Hindlimb muscle (tissue), 1 donor: ENCODE results near the gene STYXL1. TPM values are rescaled to one million over a fixed set of nuclear protein-coding genes. Genes with fewer than 3 reads are reported as not detected.
"Not testable (repeated sequence)": the region's sequence is repeated elsewhere in the genome, so short reads cannot be mapped to it uniquely, and the experiment has no call there.

Experiments used
- DNase-seq: peaks from one replicate; pipeline ENCODE4 v3.0.0-alpha.2; 2013
- polyA plus RNA-seq: library from polyadenylated mRNA; unstranded; fragments of 120-200 nt; gene quantifications from one replicate; pipeline ENCODE4 v1.2.1, GENCODE V29; 2013; ENCODE audit not compliant: insufficient read length

Gene STYXL1, protein sequence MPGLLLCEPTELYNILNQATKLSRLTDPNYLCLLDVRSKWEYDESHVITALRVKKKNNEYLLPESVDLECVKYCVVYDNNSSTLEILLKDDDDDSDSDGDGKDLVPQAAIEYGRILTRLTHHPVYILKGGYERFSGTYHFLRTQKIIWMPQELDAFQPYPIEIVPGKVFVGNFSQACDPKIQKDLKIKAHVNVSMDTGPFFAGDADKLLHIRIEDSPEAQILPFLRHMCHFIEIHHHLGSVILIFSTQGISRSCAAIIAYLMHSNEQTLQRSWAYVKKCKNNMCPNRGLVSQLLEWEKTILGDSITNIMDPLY
- 26.7 TPM for polyA plus RNA-seq

DNA sequence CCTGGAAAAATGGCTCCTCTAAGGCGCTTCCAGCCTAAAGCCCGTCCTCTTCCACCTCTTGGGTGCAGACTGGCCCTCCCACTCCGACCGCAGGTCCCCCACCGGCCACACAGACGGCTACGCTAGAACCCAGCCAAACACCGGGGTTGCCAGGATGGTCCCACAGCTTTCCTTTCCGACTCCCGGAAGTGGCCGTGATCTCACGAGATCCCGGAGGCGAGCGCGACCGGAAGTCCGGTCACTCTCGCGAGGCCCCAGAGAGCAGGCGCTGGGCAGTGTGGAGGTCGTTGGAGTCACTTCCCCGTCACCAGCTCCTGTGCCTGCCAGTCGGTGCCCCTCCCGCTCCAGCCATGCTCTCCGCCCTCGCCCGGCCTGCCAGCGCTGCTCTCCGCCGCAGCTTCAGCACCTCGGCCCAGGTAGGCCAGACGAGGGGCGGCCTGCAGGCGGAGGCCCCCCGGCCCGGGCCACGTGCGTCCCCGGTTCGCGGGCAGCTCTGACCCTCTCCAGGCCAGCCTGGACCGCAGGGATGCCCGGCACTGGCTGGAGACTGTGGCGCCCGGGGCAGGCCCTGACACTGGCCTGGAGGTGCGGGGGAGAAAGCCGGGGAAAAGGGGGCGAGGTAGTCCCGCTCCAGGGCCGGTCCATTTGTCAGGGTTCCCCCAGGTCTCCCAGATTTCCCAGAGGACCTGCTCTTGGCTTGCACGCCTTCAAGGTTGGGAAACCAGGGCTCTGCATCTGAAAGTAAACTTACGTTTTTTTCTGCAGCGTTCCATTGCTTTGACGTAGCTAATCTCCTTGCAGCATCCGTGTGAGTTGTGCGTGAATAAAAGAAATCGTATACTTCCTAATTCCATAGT lies at the start of gene STYXL1, which contains the start of gene MDH2:
Gene STYXL1, minus strand, starts transcription at position 190 of the 857 bp plus-strand sequence. CDS start 17,477 bp downstream, outside the sequence.
Gene MDH2, plus strand, starts transcription at position 296 of the 857 bp plus-strand sequence. Its CDS starts 55 bp downstream, at position 351.
- peak; percentile 96 for DNase-seq

DNA sequence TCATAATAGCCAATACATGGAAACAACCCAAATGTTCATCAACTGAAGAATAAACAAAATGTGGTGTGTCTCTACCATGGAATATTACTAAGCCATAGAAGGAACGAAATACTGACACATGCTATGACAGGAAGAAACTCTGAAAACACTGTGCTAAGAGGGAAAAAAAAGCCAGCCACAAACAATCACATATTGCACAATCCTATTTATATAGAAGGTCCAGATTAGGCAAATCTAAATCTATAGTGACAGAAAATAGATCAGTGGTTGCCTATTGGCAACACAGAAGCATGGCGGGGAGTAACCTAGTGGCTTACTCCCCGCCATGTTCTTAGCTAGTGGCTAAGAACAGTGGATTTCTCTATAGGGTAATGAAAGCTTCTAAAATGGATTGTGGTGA lies 48.1 kb upstream of the STYXL1 start:
- DNase-seq, result no peak

GRCh38 chr7:76094326-76094725 lies 46.5 kb upstream of the STYXL1 start:
- not testable (repeated sequence) for DNase-seq

DNA sequence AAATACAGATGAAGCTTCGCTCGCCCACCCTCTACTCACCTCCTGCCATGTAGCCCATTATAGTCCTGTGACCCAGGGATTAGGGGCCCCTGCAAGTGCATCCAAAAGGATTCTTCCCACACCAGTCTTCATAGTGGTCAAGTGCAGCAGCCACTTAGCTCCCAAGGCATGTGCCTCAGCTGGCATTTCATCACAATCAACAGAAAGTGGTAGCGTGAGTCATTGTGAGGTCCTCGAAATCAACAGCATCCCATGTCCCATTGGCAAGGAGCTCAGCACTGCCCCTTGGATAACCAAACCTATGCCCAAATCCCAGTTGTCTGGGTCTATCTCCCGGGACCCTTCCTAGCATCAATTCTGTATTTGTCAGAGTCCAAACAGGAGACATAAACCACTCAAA lies 45.7 kb upstream of the STYXL1 start:
- not testable (repeated sequence) for DNase-seq

DNA sequence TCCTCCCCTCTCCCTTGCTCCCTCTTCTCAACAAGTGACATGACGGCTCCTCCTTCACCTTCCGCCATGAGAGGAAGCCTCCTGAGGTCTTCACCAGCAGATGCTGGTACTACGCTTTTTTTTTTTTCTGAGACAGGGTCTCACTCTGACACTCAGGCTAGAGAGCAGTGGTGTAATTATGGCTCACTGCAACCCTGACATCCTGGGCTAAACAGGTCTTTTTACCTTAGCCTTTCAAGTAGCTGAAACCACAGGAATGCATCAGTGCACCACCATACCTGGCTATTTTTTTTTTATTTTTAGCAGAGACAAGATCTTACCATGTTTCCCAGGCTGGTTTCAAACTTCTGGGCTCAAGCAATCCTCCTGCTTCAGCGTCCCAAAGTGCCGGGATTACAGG lies 43.7 kb upstream of the STYXL1 start:
- DNase-seq, result no peak

GRCh38 chr7:76089865-76090475 lies 42.2 kb upstream of the STYXL1 start:
- DNase-seq, result no peak

DNA sequence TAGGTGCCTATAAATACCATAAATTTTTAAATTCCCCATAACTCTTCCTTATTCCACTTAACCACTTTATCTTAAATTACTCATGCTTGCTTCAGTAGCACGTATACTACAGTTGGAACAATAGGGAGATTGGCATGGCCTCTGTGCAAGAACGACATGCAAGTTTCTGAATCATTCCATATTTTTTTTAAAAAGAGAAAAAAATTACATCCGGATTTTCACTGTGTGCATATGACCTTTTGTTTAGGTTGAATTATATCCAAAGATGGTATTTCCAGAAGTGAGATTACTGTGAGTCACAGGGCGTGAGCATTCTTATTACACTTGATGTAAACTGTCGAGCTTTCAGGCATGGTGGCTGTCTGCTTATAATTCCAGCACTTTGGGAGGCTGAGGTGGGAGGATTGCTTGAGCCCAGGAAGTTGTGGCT lies 39.6 kb upstream of the STYXL1 start:
- not testable (repeated sequence) for DNase-seq

DNA sequence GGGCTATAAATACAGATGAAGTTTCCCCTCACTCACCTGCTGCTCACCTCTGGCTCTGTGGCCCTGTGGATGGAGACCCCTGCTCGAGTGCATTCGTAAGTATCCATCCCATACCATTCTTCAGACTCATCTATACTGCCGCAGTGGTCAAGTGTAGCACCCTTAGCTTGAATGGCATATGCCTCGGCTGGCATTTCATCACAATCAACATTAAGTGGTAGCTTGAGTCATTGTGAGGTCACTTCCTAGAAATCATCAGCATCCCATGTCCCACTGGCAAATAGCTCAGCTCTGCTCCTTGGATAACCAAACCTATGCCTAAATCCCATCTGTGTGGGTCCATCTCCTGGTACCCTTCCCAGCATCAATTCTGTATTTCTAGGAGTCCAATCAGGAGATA lies 38.3 kb upstream of the STYXL1 start:
- no peak for DNase-seq

DNA sequence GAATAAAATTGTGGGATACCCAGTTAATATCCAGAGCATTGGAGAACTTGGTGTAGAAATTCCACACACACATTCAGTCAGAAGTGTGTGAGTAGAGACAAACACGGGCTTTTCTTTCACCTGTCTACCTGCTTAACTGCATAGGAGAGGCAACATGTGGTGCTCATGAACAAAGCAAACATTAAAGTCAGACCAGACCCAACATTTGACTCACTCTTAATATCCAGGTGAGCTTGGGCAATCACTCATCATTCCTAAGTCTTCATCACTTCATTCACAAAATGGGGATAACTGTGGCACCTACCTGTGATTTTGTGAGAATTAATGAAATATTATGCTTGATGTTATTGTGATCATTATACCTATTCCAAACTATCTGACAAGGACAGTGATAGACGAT lies 36.3 kb upstream of the STYXL1 start:
- DNase-seq, result not testable (repeated sequence)

DNA sequence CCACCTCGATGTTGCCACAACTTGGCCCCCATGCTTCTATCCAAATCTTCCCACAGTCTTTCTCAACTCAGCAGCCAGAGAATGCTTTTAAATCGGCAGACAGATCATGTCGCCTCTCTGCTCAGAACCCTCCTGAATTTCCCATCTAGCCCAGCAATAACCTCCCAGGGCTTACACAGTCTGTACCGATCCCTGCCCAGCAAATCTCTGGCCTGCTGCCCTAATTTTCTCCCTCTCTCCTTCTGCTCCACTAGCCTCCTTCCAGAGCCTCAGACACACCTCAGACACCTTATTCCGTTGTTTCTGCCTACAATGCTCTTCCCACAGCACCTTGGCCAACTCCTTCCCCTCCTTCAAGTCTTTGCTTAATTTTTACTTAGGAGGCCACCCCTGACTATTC lies 32.4 kb upstream of the STYXL1 start:
- no peak for DNase-seq

- DNase-seq, result no peak
Measured at GRCh38 chr7:76077435-76077834, 29.6 kb upstream of the STYXL1 start.

DNA sequence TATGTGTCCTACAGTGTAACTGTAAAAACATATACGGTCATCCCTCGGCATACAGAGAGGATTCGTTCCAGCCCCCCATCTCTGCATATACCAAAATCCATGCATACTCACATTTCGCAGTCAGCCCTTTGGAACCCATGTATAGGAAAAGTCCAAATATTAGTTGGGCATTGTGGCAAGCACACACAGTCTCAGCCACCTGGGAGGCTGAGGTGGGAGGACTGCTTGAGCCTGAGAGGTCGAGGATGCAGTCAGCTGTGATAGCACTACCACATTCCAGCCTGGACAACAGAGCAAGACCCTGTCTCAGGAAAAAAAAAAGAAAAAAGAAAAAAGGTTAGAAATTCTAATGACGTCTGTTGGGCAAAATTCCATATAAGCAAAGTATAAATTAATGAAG lies 29.2 kb upstream of the STYXL1 start:
- DNase-seq, result no peak

DNA sequence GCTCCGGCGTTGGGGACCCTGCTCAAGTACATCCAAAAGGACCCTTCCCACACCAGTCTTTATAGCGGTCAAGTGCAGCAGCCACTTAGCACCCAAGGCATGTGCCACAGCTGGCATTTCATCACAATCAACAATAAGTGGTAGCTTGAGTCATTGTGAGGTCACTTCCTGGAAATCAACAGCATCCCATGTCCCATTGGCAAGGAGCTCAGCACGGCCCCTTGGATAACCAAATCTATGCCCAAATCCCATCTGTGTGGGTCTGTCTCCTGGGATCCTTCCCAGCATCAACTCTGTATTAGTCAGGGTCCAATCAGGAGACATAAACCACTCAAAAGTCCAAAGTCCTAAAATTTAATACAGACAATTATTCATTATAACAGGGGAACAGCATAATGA lies 27.2 kb upstream of the STYXL1 start:
- DNase-seq, result no peak

GRCh38 chr7:76074306-76074971 lies 26.6 kb upstream of the STYXL1 start:
- no peak for DNase-seq

- no peak for DNase-seq
Measured at GRCh38 chr7:76073335-76073990, 25.7 kb upstream of the STYXL1 start.

- DNase-seq, result no peak
Measured at GRCh38 chr7:76072243-76073148, 24.7 kb upstream of the STYXL1 start.

- DNase-seq, result no peak
Measured at GRCh38 chr7:76071316-76072242, 23.8 kb upstream of the STYXL1 start.

GRCh38 chr7:76069238-76069638 lies 21.4 kb upstream of the STYXL1 start:
- DNase-seq, result no peak

DNA sequence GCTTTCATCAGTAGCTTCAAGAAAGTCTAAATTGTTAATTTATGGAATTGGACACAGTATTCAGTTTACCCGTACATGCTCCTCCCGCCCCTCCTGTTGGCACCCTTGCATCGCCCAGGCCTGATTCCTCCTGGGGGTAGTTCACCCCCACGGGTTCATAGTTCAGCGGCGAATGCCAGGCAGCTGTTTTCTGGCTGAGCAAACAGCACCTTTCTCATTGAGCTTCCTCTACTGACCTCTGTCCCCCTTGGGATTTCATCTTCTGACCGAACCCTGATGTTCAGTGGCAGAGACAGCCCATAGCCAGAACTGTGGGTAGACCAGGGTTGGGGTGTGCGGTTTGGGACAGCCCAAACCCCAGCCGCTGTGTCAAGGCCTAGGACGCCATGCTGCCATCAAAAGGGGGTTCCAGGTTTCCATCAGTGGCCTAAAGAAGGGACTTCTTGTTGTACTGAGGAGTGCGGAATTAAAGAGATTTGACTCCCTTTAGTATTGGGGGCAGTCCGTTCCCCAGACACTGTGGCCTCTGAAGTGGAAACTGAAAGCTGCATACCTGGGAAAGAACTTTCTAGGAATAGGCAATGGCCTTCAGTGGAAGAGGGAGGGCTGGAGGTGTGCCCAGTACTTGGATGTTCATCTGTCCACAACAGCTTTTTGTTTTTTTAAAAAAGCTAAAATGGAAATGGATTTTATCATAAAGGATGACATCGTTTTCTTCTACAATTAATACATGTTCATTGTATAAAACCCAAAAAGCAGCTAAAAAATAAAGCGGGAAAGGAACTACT lies 19.1 kb upstream of the STYXL1 start:
- DNase-seq, result no peak
